ENCODE data around the gene MEST.
"Not testable (repeated sequence)": the region's sequence is repeated elsewhere in the genome, so short reads cannot be mapped to it uniquely, and the experiment has no call there.

Gene MEST

GRCh38 chr7:130527752-130528355 lies 36.0 kb downstream of the MEST start:
- H3K27ac Mint-ChIP-seq; H3K9me3 Mint-ChIP-seq; H3K4me1 Mint-ChIP-seq (ENCODE audit: low read depth); H3K4me3 Mint-ChIP-seq; H3K27me3 Mint-ChIP-seq (ENCODE audit: low read depth); H3K36me3 Mint-ChIP-seq (ENCODE audit: low read depth): not testable (repeated sequence)

- no peak overlapping the region for H3K4me3 Mint-ChIP-seq
- H3K36me3 Mint-ChIP-seq (ENCODE audit: low read depth): no peaks in the 10 kb centered on the region
- H3K27ac Mint-ChIP-seq: no peak overlapping the region
- H3K4me1 Mint-ChIP-seq (ENCODE audit: low read depth): no peaks in the 10 kb centered on the region
- H3K27me3 Mint-ChIP-seq (ENCODE audit: low read depth): no peaks in the 10 kb centered on the region
- H3K9me3 Mint-ChIP-seq: no peaks in the 10 kb centered on the region
Observed at GRCh38 chr7:130529417-130529816, 37.5 kb downstream of the MEST start.

- H3K27me3 Mint-ChIP-seq (ENCODE audit: low read depth): not testable (repeated sequence)
Observed at GRCh38 chr7:130537894-130538293, 46.0 kb downstream of the MEST start.

GRCh38 chr7:130541287-130541686 lies 49.4 kb downstream of the MEST start:
- H3K9me3 Mint-ChIP-seq; H3K36me3 Mint-ChIP-seq (ENCODE audit: low read depth); H3K4me3 Mint-ChIP-seq; H3K27ac Mint-ChIP-seq; H3K27me3 Mint-ChIP-seq (ENCODE audit: low read depth); H3K4me1 Mint-ChIP-seq (ENCODE audit: low read depth): not testable (repeated sequence)

More at GRCh38 chr7:130537894-130538293, 46.0 kb downstream of the MEST start:
- H3K36me3 Mint-ChIP-seq (ENCODE audit: low read depth); H3K9me3 Mint-ChIP-seq; H3K4me3 Mint-ChIP-seq; H3K27ac Mint-ChIP-seq; H3K4me1 Mint-ChIP-seq (ENCODE audit: low read depth): not testable (repeated sequence)

- H3K4me1 Mint-ChIP-seq (ENCODE audit: low read depth); H3K27ac Mint-ChIP-seq; H3K27me3 Mint-ChIP-seq (ENCODE audit: low read depth): not testable (repeated sequence)
Observed at GRCh38 chr7:130542297-130542696, 50.4 kb downstream of the MEST start.

GRCh38 chr7:130543487-130544010 lies 51.7 kb downstream of the MEST start:
- Mint-ChIP-seq H3K9me3 (no peaks in the 10 kb centered on the region), H3K4me1 (ENCODE audit: low read depth) (no peaks in the 10 kb centered on the region), H3K36me3 (ENCODE audit: low read depth) (peaks cover 2% of the 10 kb centered on the region), H3K27me3 (ENCODE audit: low read depth) (no peaks in the 10 kb centered on the region), H3K27ac (no peak overlapping the region), H3K4me3 (no peak overlapping the region)

More at GRCh38 chr7:130542297-130542696, 50.4 kb downstream of the MEST start:
- H3K9me3 Mint-ChIP-seq; H3K4me3 Mint-ChIP-seq; H3K36me3 Mint-ChIP-seq (ENCODE audit: low read depth): not testable (repeated sequence)

GRCh38 chr7:130544356-130544755 lies 52.5 kb downstream of the MEST start:
- peaks cover 2% of the 10 kb centered on the region for H3K36me3 Mint-ChIP-seq (ENCODE audit: low read depth)
- H3K27ac Mint-ChIP-seq: no peak overlapping the region
- no peak overlapping the region for H3K4me3 Mint-ChIP-seq
- H3K9me3 Mint-ChIP-seq: no peaks in the 10 kb centered on the region
- H3K27me3 Mint-ChIP-seq (ENCODE audit: low read depth): no peaks in the 10 kb centered on the region
- no peaks in the 10 kb centered on the region for H3K4me1 Mint-ChIP-seq (ENCODE audit: low read depth)

- Mint-ChIP-seq H3K27ac (no peak overlapping the region), H3K27me3 (ENCODE audit: low read depth) (no peaks in the 10 kb centered on the region), H3K9me3 (no peaks in the 10 kb centered on the region)
Observed at GRCh38 chr7:130553398-130554029, 61.6 kb downstream of the MEST start.

GRCh38 chr7:130554481-130554880 lies 62.6 kb downstream of the MEST start:
- Mint-ChIP-seq H3K27ac (no peak overlapping the region), H3K4me1 (ENCODE audit: low read depth) (no peaks in the 10 kb centered on the region), H3K27me3 (ENCODE audit: low read depth) (no peaks in the 10 kb centered on the region), H3K4me3 (no peak overlapping the region), H3K9me3 (no peaks in the 10 kb centered on the region), H3K36me3 (ENCODE audit: low read depth) (no peaks in the 10 kb centered on the region)

More at GRCh38 chr7:130553398-130554029, 61.6 kb downstream of the MEST start:
- no peaks in the 10 kb centered on the region for H3K36me3 Mint-ChIP-seq (ENCODE audit: low read depth)
- H3K4me1 Mint-ChIP-seq (ENCODE audit: low read depth): no peaks in the 10 kb centered on the region
- H3K4me3 Mint-ChIP-seq: no peak overlapping the region
